H1 (cell line): ENCODE data around the gene ASCL5. TPM values are rescaled to one million over a fixed set of nuclear protein-coding genes. Genes with fewer than 3 reads are reported as not detected.

Experiments
- CTCF ChIA-PET: fragments of 300-600 bp; sonication (Branson Sonifier 250); formaldehyde crosslinking; loops from one replicate; lab custom pipeline; 2021; ENCODE audit not compliant: partially characterized antibody; lab: Charles Lee
- POLR2A ChIA-PET: fragments of 300-600 bp; sonication (Branson Sonifier 250); formaldehyde crosslinking; loops from one replicate; lab custom pipeline; 2021; ENCODE audit warnings: inconsistent platforms; ENCODE audit not compliant: partially characterized antibody; lab: Charles Lee
- DNase-seq, 2 experiments: peaks; one replicate each; pipeline versions ENCODE4 v3.0.0 to v3.0.0-alpha.2; 2010 to 2022; ENCODE audit warnings: low spot score in 2 of 2, low read depth in 1 of 2, mixed read lengths in 1 of 2
- FAIRE-seq: peaks from 2 replicates; lab custom pipeline; 2011; peaks lifted over from hg19 to GRCh38; lab: Jason Lieb, UNC
- H2AFZ ChIP-seq: 2 replicates; pipeline ENCODE4 v1.8.1; 2012; ENCODE audit warnings: low read length, inconsistent platforms
- H2AK5ac ChIP-seq: 2 replicates; pipeline ENCODE4 v1.6.1; 2013; ENCODE audit warnings: low read depth, low read length
- H2BK120ac ChIP-seq: replicated peaks from 2 replicates; pipeline ENCODE3; 2013; ENCODE audit warnings: low read depth, low read length, inconsistent platforms
- H2BK12ac ChIP-seq: 2 replicates; pipeline ENCODE4 v1.6.1; 2013; ENCODE audit warnings: low read depth, low read length
- H2BK15ac ChIP-seq: 2 replicates; pipeline ENCODE4 v1.6.1; 2013; ENCODE audit warnings: low read length
- H2BK20ac ChIP-seq: 2 replicates; pipeline ENCODE4 v1.6.1; 2013; ENCODE audit warnings: low read length
- H2BK5ac ChIP-seq: 2 replicates; pipeline ENCODE4 v1.6.1; 2013; ENCODE audit warnings: low read depth, low read length
- H3K14ac ChIP-seq: 2 replicates; pipeline ENCODE4 v1.6.1; 2013; ENCODE audit warnings: inconsistent platforms; ENCODE audit not compliant: insufficient read length
- H3K18ac ChIP-seq: 2 replicates; pipeline ENCODE4 v1.6.1; 2013; ENCODE audit warnings: low read length; ENCODE audit errors: extremely low read depth
- H3K23ac ChIP-seq: 2 replicates; pipeline ENCODE4 v1.6.1; 2013; ENCODE audit warnings: inconsistent platforms; ENCODE audit not compliant: insufficient read length
- H3K23me2 ChIP-seq: 2 replicates; pipeline ENCODE4 v1.6.1; 2013; ENCODE audit warnings: low read depth, low read length
- H3K27ac ChIP-seq: 2 replicates; pipeline ENCODE4 v1.6.1; 2011; ENCODE audit warnings: low read depth, low read length, inconsistent platforms
- H3K27me3 ChIP-seq, 4 experiments: replicated peaks in 1 of 4; 1 replicate in 1 of 4; 2 replicates in 3 of 4; pipeline versions ENCODE4 v1.6.1 to v1.8.1; 2011 to 2013; ENCODE audit warnings: low read length in 3 of 4, mild to moderate bottlenecking in 3 of 4, inconsistent platforms in 2 of 4, mixed read lengths in 2 of 4, moderate library complexity in 1 of 4; ENCODE audit not compliant: control insufficient read depth in 3 of 4, insufficient read depth in 3 of 4; ENCODE audit errors: extremely low read depth in 1 of 4
- H3K36me3 ChIP-seq, 4 experiments: 2 replicates each; pipeline versions ENCODE4 v1.6.1 to v1.8.1; 2011 to 2013; ENCODE audit warnings: mild to moderate bottlenecking in 4 of 4, low read length in 3 of 4, moderate library complexity in 2 of 4, control low read depth in 1 of 4, inconsistent platforms in 1 of 4; ENCODE audit not compliant: insufficient read depth in 4 of 4, control insufficient read depth in 2 of 4
- H3K4ac ChIP-seq: replicated peaks from 2 replicates; pipeline ENCODE3; 2013; ENCODE audit warnings: low read length, low read depth, mixed read lengths, inconsistent platforms; ENCODE audit not compliant: insufficient read length
- H3K4me1 ChIP-seq, 4 experiments: replicated peaks in 1 of 4; 1 replicate in 1 of 4; 2 replicates in 3 of 4; pipeline versions ENCODE4 v1.6.1 to v1.8.1; 2011 to 2013; ENCODE audit warnings: low read length in 3 of 4, inconsistent platforms in 2 of 4, mixed read lengths in 1 of 4; ENCODE audit not compliant: insufficient read depth in 4 of 4, control insufficient read depth in 3 of 4
- H3K4me2 ChIP-seq, 2 experiments: 2 replicates each; pipeline versions ENCODE4 v1.6.1 to v1.8.1; 2011 to 2013; ENCODE audit warnings: low read depth in 2 of 2, low read length in 2 of 2, control low read depth in 1 of 2, inconsistent platforms in 1 of 2, mild to moderate bottlenecking in 1 of 2; ENCODE audit not compliant: insufficient read depth in 1 of 2
- H3K4me3 ChIP-seq, 4 experiments: fragments of 200-600, 300-600 bp in 1 of 4; sonication (generic), shearing (Covaris generic), sonication (Bioruptor Twin) in 1 of 4; 2 replicates each; pipeline versions ENCODE4 v1.5.1 to v1.8.1; 2011 to 2016; ENCODE audit warnings: low read length in 4 of 4, low read depth in 3 of 4, control low read depth in 2 of 4, inconsistent platforms in 2 of 4, mild to moderate bottlenecking in 2 of 4, mixed read lengths in 1 of 4, moderate library complexity in 1 of 4; ENCODE audit not compliant: insufficient read depth in 2 of 4; ENCODE audit errors: extremely low read depth in 1 of 4
- H3K56ac ChIP-seq: replicated peaks from 2 replicates; pipeline ENCODE3; 2013; ENCODE audit warnings: low read depth, mild to moderate bottlenecking, mixed read lengths, low read length, inconsistent platforms; ENCODE audit not compliant: insufficient read length
- H3K79me1 ChIP-seq: 2 replicates; pipeline ENCODE4 v1.6.1; 2013; ENCODE audit warnings: low read depth, low read length, control low read depth
- H3K79me2 ChIP-seq, 2 experiments: 2 replicates each; pipeline versions ENCODE4 v1.6.1 to v1.8.1; 2012 to 2013; ENCODE audit warnings: low read length in 2 of 2, mild to moderate bottlenecking in 2 of 2, inconsistent platforms in 1 of 2; ENCODE audit not compliant: insufficient read depth in 2 of 2, control insufficient read depth in 1 of 2
- H3K9ac ChIP-seq, 4 experiments: replicated peaks in 1 of 4; 1 replicate in 1 of 4; 2 replicates in 3 of 4; pipeline versions ENCODE4 v1.6.1 to v1.8.1; 2011 to 2013; ENCODE audit warnings: low read depth in 3 of 4, low read length in 3 of 4, control low read depth in 2 of 4, mild to moderate bottlenecking in 2 of 4, moderate library complexity in 2 of 4, inconsistent platforms in 1 of 4; ENCODE audit errors: extremely low read depth in 1 of 4
- H3K9me3 ChIP-seq, 2 experiments: 2 replicates each; pipeline versions ENCODE4 v1.6.1 to v1.8.1; 2012 to 2013; ENCODE audit warnings: mild to moderate bottlenecking in 2 of 2, moderate library complexity in 2 of 2, control low read depth in 1 of 2, inconsistent platforms in 1 of 2, low read depth in 1 of 2, low read length in 1 of 2, mixed read lengths in 1 of 2; ENCODE audit not compliant: insufficient read depth in 2 of 2
- H4K20me1 ChIP-seq, 2 experiments: replicated peaks in 1 of 2; 2 replicates each; pipeline versions ENCODE3 to v1.8.1; 2011 to 2013; ENCODE audit warnings: inconsistent platforms in 2 of 2, low read length in 2 of 2, mild to moderate bottlenecking in 1 of 2; ENCODE audit not compliant: insufficient read depth in 2 of 2, control insufficient read depth in 1 of 2
- H4K5ac ChIP-seq: 2 replicates; pipeline ENCODE4 v1.6.1; 2013; ENCODE audit warnings: low read length, low read depth, mixed read lengths, inconsistent platforms; ENCODE audit not compliant: insufficient read length
- H4K8ac ChIP-seq: 2 replicates; pipeline ENCODE4 v1.8.0; 2013; ENCODE audit warnings: mild to moderate bottlenecking, moderate library complexity, low read length, inconsistent platforms; ENCODE audit not compliant: insufficient read depth; ENCODE audit errors: extremely low read depth
- H4K91ac ChIP-seq: replicated peaks from 2 replicates; pipeline ENCODE3; 2013; ENCODE audit warnings: low read length, mixed read lengths, inconsistent platforms; ENCODE audit not compliant: insufficient read length
- POLR2AphosphoS5 ChIP-seq: IDR thresholded peaks from 2 replicates; pipeline ENCODE4 v1.6.1; 2011; ENCODE audit warnings: low read depth, low read length
- RAD21 ChIP-seq, 2 experiments: IDR thresholded peaks in 1 of 2; conservative IDR thresholded peaks in 1 of 2; 2 replicates each; pipeline ENCODE4 v1.6.1; 2011; ENCODE audit warnings: low read depth in 2 of 2, low read length in 2 of 2, improper control_type of control experiment in 1 of 2, inconsistent platforms in 1 of 2, mild to moderate bottlenecking in 1 of 2, moderate library complexity in 1 of 2
- WGBS, 2 experiments: shearing (Covaris generic) in 1 of 2; methylation state at CpG; one replicate each; pipeline versions ENCODE4 v1.1.6 to v1.1.7; 2013 to 2015; ENCODE audit warnings: low lambda C conversion rate in 2 of 2, mixed read lengths in 2 of 2, inconsistent platforms in 1 of 2, low coverage in 1 of 2, missing lambda C conversion rate in 1 of 2; ENCODE audit not compliant: insufficient replicate concordance in 2 of 2, insufficient coverage in 1 of 2, insufficient read length in 1 of 2; ENCODE audit errors: extremely low coverage in 1 of 2, missing lambda C conversion rate in 1 of 2; 5-methylcytosine and 5-hydroxymethylcytosine counted together
- polyA plus RNA-seq, 7 experiments: library from polyadenylated mRNA; depleted of rRNA in 3 of 7; stranded (reverse) in 5 of 7; unstranded in 2 of 7; fragments of >200 nt in 5 of 7; fragments of 200-250 nt in 2 of 7; gene quantifications; 1 replicate in 5 of 7; 2 replicates in 1 of 7; 4 replicates in 1 of 7; pipeline versions ENCODE4 v1.2.1 to v1.2.3, GENCODE V29; 2011 to 2013; ENCODE audit warnings: missing spikeins in 2 of 7, mixed read lengths in 2 of 7
- total RNA-seq: library from RNA; stranded (reverse); fragmentation: NEBNext Ultra II Directional; extraction: Animal tissue kit (Norgen Biotek cat#: 25700); gene quantifications from 2 replicates; pipeline ENCODE4 v1.2.1, GENCODE V29; 2021

Gene ASCL5
- total and polyA plus RNA-seq, 2 of the 8 experiments (the other 6 are each of a cell fraction or from before 2014, with no cell fraction given): 0.29 to 0.41 TPM

GRCh38 chr1:201069636-201070035, 57.3 kb downstream of the ASCL5 start:
- POLR2A ChIA-PET: interaction anchor here (1.3 kb wide), 1 partner anchor 84 kb away, joined by 4 read pairs; the partner anchor contains the start of gene TMEM9
- H4K20me1 ChIP-seq: no peaks in the 10 kb centered on the region
- H3K18ac ChIP-seq: no peak overlapping the region
- H2AFZ ChIP-seq: no peak overlapping the region
- H3K79me2 ChIP-seq: no peaks in the 10 kb centered on the region
- H3K4ac ChIP-seq: no peak overlapping the region
- no peaks in the 10 kb centered on the region for H3K79me1 ChIP-seq
- H3K4me3 ChIP-seq: no peak overlapping the region
- no peak overlapping the region for H3K56ac ChIP-seq
- WGBS, 2 experiments: 94% methylated on average over 3 of the region's 3 CpGs; no CpG with 5 or more reads in 1 of the 2 experiments
- no peak overlapping the region for H2AK5ac ChIP-seq
- no peak overlapping the region for H2BK20ac ChIP-seq
- TF ChIP-seq RAD21 (IDR thresholded peaks at IDR 0.05 in 1 of 2, conservative IDR thresholded peaks at IDR 0.05 in 1 of 2; ENCODE audit: low read depth in 2 of 2, low read length in 2 of 2) (peak in 1 of 2 experiments; percentile 30; a peak in 1 of 4 replicates), POLR2AphosphoS5 (no peak)
- TF ChIP-seq, all 59 proteins: peak for 1
- Histone ChIP-seq H3K23ac (no peak overlapping the region), H2BK12ac (no peak overlapping the region), H4K5ac (no peak overlapping the region), H2BK5ac (no peak overlapping the region), H3K27me3 (no peaks in the 10 kb centered on the region; a peak in 1 of 7 replicates), H3K36me3 (no peaks in the 10 kb centered on the region), H4K8ac (no peak overlapping the region), H3K9me3 (no peaks in the 10 kb centered on the region), H2BK120ac (no peak overlapping the region), H3K27ac (no peak overlapping the region), H3K23me2 (no peaks in the 10 kb centered on the region), H3K4me1 (peaks cover 0 to 4% (median 0%) of the 10 kb centered on the region in 4 experiments; a peak in 1 of 7 replicates), H3K9ac (no peak overlapping the region), H3K4me2 (no peak overlapping the region), H4K91ac (no peak overlapping the region), H3K14ac (no peak overlapping the region), H2BK15ac (no peak overlapping the region)
- FAIRE-seq (no peak), DNase-seq (no peak)
- CTCF ChIA-PET: interaction anchor here (0.6 to 10.6 kb wide), 12 partner anchors 11 to 152 kb away, joined by 3 to 97 read pairs (median 3); partner anchors contain the start of gene KIF21B
